CD14-positive monocyte (primary cell): ENCODE data around the gene KCNH1. TPM values are rescaled to one million over a fixed set of nuclear protein-coding genes. Genes with fewer than 3 reads are reported as not detected.
"Not testable (repeated sequence)": the region's sequence is repeated elsewhere in the genome, so short reads cannot be mapped to it uniquely, and the experiment has no call there.

Experiments used
- DNase-seq, 3 donors: peaks; one replicate each; pipeline ENCODE4 v3.0.0-alpha.2; 2011 to 2022
- H2AFZ ChIP-seq: 2 replicates; pipeline ENCODE4 v1.6.0; 2012; ENCODE audit warnings: mild to moderate bottlenecking, low read depth, low read length, inconsistent platforms; ENCODE audit not compliant: insufficient read depth, poor library complexity, severe bottlenecking
- H3K27ac ChIP-seq, 2 donors: 1 replicate in 1 of 2; 2 replicates in 1 of 2; pipeline ENCODE4 v1.5.1; 2012 to 2013; ENCODE audit warnings: low read length in 2 of 2, control low read depth in 1 of 2, inconsistent platforms in 1 of 2, low read depth in 1 of 2, mild to moderate bottlenecking in 1 of 2
- H3K27me3 ChIP-seq, 2 donors: one replicate each; pipeline versions ENCODE4 v1.6.0 to v1.6.1; 2011 to 2013; ENCODE audit warnings: low read length in 2 of 2; ENCODE audit not compliant: control insufficient read depth in 2 of 2, insufficient read depth in 2 of 2
- H3K36me3 ChIP-seq, 2 donors: replicated peaks in 1 of 2; 1 replicate in 1 of 2; 2 replicates in 1 of 2; pipeline versions ENCODE4 v1.5.1 to v1.6.1; 2012 to 2013; ENCODE audit warnings: low read length in 2 of 2, control low read depth in 1 of 2, inconsistent platforms in 1 of 2, mild to moderate bottlenecking in 1 of 2; ENCODE audit not compliant: insufficient read depth in 2 of 2, control insufficient read depth in 1 of 2
- H3K4me1 ChIP-seq, 2 donors: 1 replicate in 1 of 2; 2 replicates in 1 of 2; pipeline versions ENCODE4 v1.5.1 to v1.6.1; 2012 to 2013; ENCODE audit warnings: low read length in 2 of 2, control low read depth in 1 of 2, inconsistent platforms in 1 of 2, mild to moderate bottlenecking in 1 of 2, moderate library complexity in 1 of 2; ENCODE audit not compliant: insufficient read depth in 2 of 2, control insufficient read depth in 1 of 2
- H3K4me2 ChIP-seq: replicated peaks from 2 replicates; pipeline ENCODE3; 2012; ENCODE audit warnings: low read length, moderate library complexity, mild to moderate bottlenecking; ENCODE audit not compliant: poor library complexity, severe bottlenecking; ENCODE audit errors: extremely low read depth
- H3K4me3 ChIP-seq, 3 experiments: fragments of 200-600 bp in 1 of 3; sonication (generic) in 1 of 3; replicated peaks in 1 of 3; 1 replicate in 2 of 3; 2 replicates in 1 of 3; pipeline ENCODE4 v1.5.1; 2011 to 2013; ENCODE audit warnings: low read length in 3 of 3, mild to moderate bottlenecking in 3 of 3, control low read depth in 2 of 3, low read depth in 2 of 3, inconsistent platforms in 1 of 3, moderate library complexity in 1 of 3
- H3K79me2 ChIP-seq: 2 replicates; pipeline ENCODE4 v1.6.0; 2012; ENCODE audit warnings: mild to moderate bottlenecking, control low read depth, inconsistent platforms, low read length, moderate library complexity; ENCODE audit not compliant: insufficient read depth
- H3K9ac ChIP-seq: 2 replicates; pipeline ENCODE4 v1.6.0; 2017; ENCODE audit warnings: low read length, mild to moderate bottlenecking; ENCODE audit not compliant: insufficient read depth, poor library complexity, severe bottlenecking
- H3K9me3 ChIP-seq, 2 donors: replicated peaks in 1 of 2; 1 replicate in 1 of 2; 2 replicates in 1 of 2; pipeline versions ENCODE4 v1.5.1 to v1.6.1; 2012 to 2013; ENCODE audit warnings: low read length in 2 of 2, control low read depth in 1 of 2; ENCODE audit not compliant: control insufficient read depth in 1 of 2, insufficient read depth in 1 of 2
- H4K20me1 ChIP-seq: 2 replicates; pipeline ENCODE4 v1.6.0; 2012; ENCODE audit warnings: mild to moderate bottlenecking, low read length, control low read depth, moderate library complexity; ENCODE audit not compliant: insufficient read depth
- H3K27ac Mint-ChIP-seq, 7 donors: one replicate each; pipeline ENCODE4 v1.8.0; 2020; ENCODE audit warnings: mild to moderate bottlenecking in 7 of 7, mixed read lengths in 7 of 7, moderate library complexity in 6 of 7, inconsistent platforms in 2 of 7
- H3K27me3 Mint-ChIP-seq, 3 donors: one replicate each; pipeline ENCODE4 v1.8.0; 2021 to 2022; ENCODE audit warnings: low read depth in 3 of 3, mild to moderate bottlenecking in 3 of 3, mixed read lengths in 3 of 3, moderate library complexity in 3 of 3, inconsistent platforms in 1 of 3
- H3K36me3 Mint-ChIP-seq, 2 donors: one replicate each; pipeline ENCODE4 v1.8.0; 2020; ENCODE audit warnings: mixed read lengths in 2 of 2, inconsistent platforms in 1 of 2, mild to moderate bottlenecking in 1 of 2
- H3K4me1 Mint-ChIP-seq: one replicate; pipeline ENCODE4 v1.8.0; 2020; ENCODE audit warnings: mild to moderate bottlenecking, mixed read lengths
- H3K4me3 Mint-ChIP-seq, 2 donors: one replicate each; pipeline ENCODE4 v1.8.0; 2020; ENCODE audit warnings: mild to moderate bottlenecking in 2 of 2, mixed read lengths in 2 of 2, moderate library complexity in 1 of 2
- H3K9me3 Mint-ChIP-seq, 7 donors: one replicate each; pipeline ENCODE4 v1.8.0; 2020 to 2022; ENCODE audit warnings: mixed read lengths in 7 of 7, mild to moderate bottlenecking in 6 of 7, moderate library complexity in 6 of 7, inconsistent platforms in 2 of 7
- CTCF ChIP-seq: fragments of 200-600 bp; IDR thresholded peaks from one replicate; pipeline ENCODE4 v1.8.0; 2022; ENCODE audit warnings: antibody characterized with exemption, mild to moderate bottlenecking
- WGBS: methylation state at CpG from one replicate; pipeline ENCODE4 v1.1.5; 2013; ENCODE audit warnings: missing lambda C conversion rate; ENCODE audit not compliant: insufficient coverage; 5-methylcytosine and 5-hydroxymethylcytosine counted together
- intact Hi-C, 2 donors: fragments of 100-400 bp; cut with micrococcal nuclease; formaldehyde crosslinking; loops; one replicate each; pipeline versions ENCODE4 v1.15.0 to v1.15.1; 2023
- polyA plus RNA-seq, 3 donors: library from polyadenylated mRNA; depleted of rRNA in 1 of 3; unstranded in 2 of 3; stranded (reverse) in 1 of 3; fragments of 300-500 nt in 2 of 3; fragments of >200 nt in 1 of 3; fragmentation: Illumina TruSeq in 2 of 3; gene quantifications; 1 replicate in 2 of 3; 2 replicates in 1 of 3; pipeline ENCODE4 v1.2.3, GENCODE V29; 2012 to 2021

Gene KCNH1
- polyA plus RNA-seq, 3 donors: not detected

GRCh38 chr1:211009944-211010343 lies 124.0 kb downstream of the KCNH1 start:
- H3K79me2 ChIP-seq: no peaks in the 10 kb centered on the region
- no peak for DNase-seq
- H3K27ac Mint-ChIP-seq: no peak overlapping the region
- H3K27me3 ChIP-seq: no peaks in the 10 kb centered on the region
- no peaks in the 10 kb centered on the region for H3K36me3 ChIP-seq
- H3K4me1 Mint-ChIP-seq: no peaks in the 10 kb centered on the region
- H3K9me3 Mint-ChIP-seq: peaks cover 0 to 11% (median 2%) of the 10 kb centered on the region in 7 donors
- H3K9ac ChIP-seq: no peak overlapping the region
- H3K27ac ChIP-seq: no peak overlapping the region
- no peak overlapping the region for H3K4me3 Mint-ChIP-seq
- intact Hi-C loops: no loop called here
- no peaks in the 10 kb centered on the region for H3K9me3 ChIP-seq
- H3K27me3 Mint-ChIP-seq: peaks cover 0 to 4% (median 1%) of the 10 kb centered on the region in 3 donors
- no peak overlapping the region for H3K4me2 ChIP-seq
- no peak for TF ChIP-seq CTCF
- no peak overlapping the region for H2AFZ ChIP-seq
- H4K20me1 ChIP-seq: no peaks in the 10 kb centered on the region
- WGBS: no CpG with 5 or more reads among the region's 5 CpGs
- no peak overlapping the region for H3K4me3 ChIP-seq
- H3K36me3 Mint-ChIP-seq: no peaks in the 10 kb centered on the region
- H3K4me1 ChIP-seq: no peaks in the 10 kb centered on the region

DNA sequence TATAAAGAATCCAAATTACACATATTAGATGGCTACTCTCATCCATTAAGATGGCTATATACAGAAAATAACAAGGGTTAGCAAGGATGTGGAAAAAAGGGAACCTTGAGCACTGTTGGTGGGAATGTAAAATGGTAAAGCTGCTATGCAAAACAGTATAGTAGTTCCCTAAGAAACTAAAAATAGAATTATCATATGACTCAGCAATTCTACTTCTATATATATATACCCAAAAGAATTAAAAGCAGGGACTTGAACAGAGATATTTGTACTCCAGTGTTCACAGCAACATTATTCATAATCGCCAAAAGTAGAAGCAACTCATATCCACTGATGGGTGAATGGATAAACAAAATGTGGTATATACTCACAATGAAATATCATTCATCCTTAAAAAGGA lies 126.1 kb downstream of the KCNH1 start:
- no peak overlapping the region for H3K4me3 Mint-ChIP-seq
- Histone ChIP-seq H3K9me3 (no peaks in the 10 kb centered on the region), H3K9ac (no peak overlapping the region), H3K27me3 (no peaks in the 10 kb centered on the region), H2AFZ (no peak overlapping the region), H4K20me1 (no peaks in the 10 kb centered on the region), H3K79me2 (no peaks in the 10 kb centered on the region), H3K4me3 (no peak overlapping the region), H3K4me1 (no peaks in the 10 kb centered on the region), H3K27ac (no peak overlapping the region), H3K36me3 (no peaks in the 10 kb centered on the region), H3K4me2 (no peak overlapping the region)
- peaks cover 0 to 14% (median 2%) of the 10 kb centered on the region in 7 donors for H3K9me3 Mint-ChIP-seq
- WGBS: no CpG with 5 or more reads among the region's 1 CpG
- DNase-seq: no peak
- H3K27me3 Mint-ChIP-seq: peaks cover 0 to 4% (median 3%) of the 10 kb centered on the region in 3 donors
- H3K27ac Mint-ChIP-seq: no peak overlapping the region
- no peaks in the 10 kb centered on the region for H3K36me3 Mint-ChIP-seq
- intact Hi-C loops: no loop called here
- TF ChIP-seq CTCF: no peak
- no peaks in the 10 kb centered on the region for H3K4me1 Mint-ChIP-seq

DNA sequence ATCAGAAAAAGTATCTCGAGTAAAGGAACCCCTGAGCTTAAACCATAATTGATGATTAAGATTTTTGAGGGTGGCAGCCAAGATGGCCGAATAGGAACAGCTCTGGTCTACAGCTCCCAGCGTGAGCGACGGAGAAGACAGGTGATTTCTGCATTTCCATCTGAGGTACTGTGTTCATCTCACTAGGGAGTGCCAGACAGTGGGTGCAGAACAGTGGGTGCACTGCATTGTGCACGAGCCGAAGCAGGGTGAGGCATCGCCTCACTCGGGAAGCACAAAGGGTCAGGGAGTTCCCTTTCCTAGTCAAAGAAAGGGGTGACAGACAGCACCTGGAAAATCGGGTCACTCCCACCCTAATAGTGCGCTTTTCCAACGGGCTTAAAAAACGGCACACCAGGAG lies 138.0 kb downstream of the KCNH1 start:
- WGBS: 100% methylated on average over 10 of the region's 13 CpGs
- intact Hi-C loops, H3K27me3 Mint-ChIP-seq: not testable (repeated sequence)

More for the DNA sequence above, 138.0 kb downstream of the KCNH1 start:
- not testable (repeated sequence) for H3K79me2 ChIP-seq, H3K4me2 ChIP-seq, H3K36me3 ChIP-seq, H3K36me3 Mint-ChIP-seq, H3K4me3 ChIP-seq, H3K27ac Mint-ChIP-seq, H2AFZ ChIP-seq, H4K20me1 ChIP-seq, H3K4me3 Mint-ChIP-seq, DNase-seq, H3K4me1 Mint-ChIP-seq, H3K4me1 ChIP-seq, H3K27ac ChIP-seq, H3K27me3 ChIP-seq, H3K9ac ChIP-seq
- peaks cover 7 to 27% (median 10%) of the 10 kb centered on the region in 7 donors for H3K9me3 Mint-ChIP-seq
- peaks cover 3 to 10% of the 10 kb centered on the region in 2 donors for H3K9me3 ChIP-seq
